ENCODE measurements around the gene DMD.

DNA sequence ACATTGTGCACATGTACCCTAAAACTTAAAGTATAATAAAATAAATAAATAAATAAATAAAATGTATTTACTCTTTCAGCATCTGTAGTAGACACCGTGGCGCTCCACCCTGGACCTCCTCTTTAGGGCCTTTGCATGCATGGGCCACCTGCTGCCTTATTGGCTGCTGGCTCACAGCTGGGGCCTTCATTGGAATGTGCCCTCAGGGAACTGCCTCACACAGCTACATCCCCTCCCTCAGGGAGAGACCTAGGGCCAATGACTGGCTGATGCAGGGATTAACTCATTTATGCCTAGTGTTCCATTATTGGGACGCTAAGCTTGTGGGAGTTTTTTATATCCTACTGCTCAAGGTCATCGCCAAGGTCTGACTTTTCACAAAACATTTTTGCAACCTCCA, 1836.6 kb downstream of the DMD start:
- TF ChIP-seq, protein P1, sequence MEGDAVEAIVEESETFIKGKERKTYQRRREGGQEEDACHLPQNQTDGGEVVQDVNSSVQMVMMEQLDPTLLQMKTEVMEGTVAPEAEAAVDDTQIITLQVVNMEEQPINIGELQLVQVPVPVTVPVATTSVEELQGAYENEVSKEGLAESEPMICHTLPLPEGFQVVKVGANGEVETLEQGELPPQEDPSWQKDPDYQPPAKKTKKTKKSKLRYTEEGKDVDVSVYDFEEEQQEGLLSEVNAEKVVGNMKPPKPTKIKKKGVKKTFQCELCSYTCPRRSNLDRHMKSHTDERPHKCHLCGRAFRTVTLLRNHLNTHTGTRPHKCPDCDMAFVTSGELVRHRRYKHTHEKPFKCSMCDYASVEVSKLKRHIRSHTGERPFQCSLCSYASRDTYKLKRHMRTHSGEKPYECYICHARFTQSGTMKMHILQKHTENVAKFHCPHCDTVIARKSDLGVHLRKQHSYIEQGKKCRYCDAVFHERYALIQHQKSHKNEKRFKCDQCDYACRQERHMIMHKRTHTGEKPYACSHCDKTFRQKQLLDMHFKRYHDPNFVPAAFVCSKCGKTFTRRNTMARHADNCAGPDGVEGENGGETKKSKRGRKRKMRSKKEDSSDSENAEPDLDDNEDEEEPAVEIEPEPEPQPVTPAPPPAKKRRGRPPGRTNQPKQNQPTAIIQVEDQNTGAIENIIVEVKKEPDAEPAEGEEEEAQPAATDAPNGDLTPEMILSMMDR (IDR thresholded peaks at IDR 0.05): no peak
- TF ChIP-seq POLR2AphosphoS5 (IDR thresholded peaks at IDR 0.05) (no peak), POLR2A (IDR thresholded peaks at IDR 0.05) (no peak)
